Measurements from ENCODE around the gene ZNF394. TPM values are rescaled to one million over a fixed set of nuclear protein-coding genes. Genes with fewer than 3 reads are reported as not detected.

ZNF394 gene
- total and polyA plus RNA-seq, 4 donors = 14.9 to 32.3 (median 30.6) TPM

- no peak overlapping the region for H3K27ac ChIP-seq (ENCODE audit: low read depth in 1 of 2, low read length in 2 of 2)
- ATAC-seq (ENCODE audit: low FRiP score) (peak; percentile 25), DNase-seq (peak in 1 of 2 donors; percentile 49)
- H3K4me1 ChIP-seq (ENCODE audit: control insufficient read depth in 1 of 2, insufficient read depth in 2 of 2, low read length in 2 of 2) = no peaks in the 10 kb centered on the region
- H3K27me3 ChIP-seq (ENCODE audit: control insufficient read depth in 1 of 2, insufficient read depth in 2 of 2, low read length in 1 of 2) = no peaks in the 10 kb centered on the region
- H3K36me3 ChIP-seq (ENCODE audit: control insufficient read depth in 1 of 2, insufficient read depth in 2 of 2, low read length in 1 of 2) = peaks cover 0 to 1% of the 10 kb centered on the region in 2 donors
- no peaks in the 10 kb centered on the region for H3K9me3 ChIP-seq (ENCODE audit: control insufficient read depth, low read length)
- WGBS, 2 donors = 84 to 91% methylated on average over 14 to 15 of the region's 15 CpGs
- intact Hi-C loops (cut with DNase I) = no loop called here
- no peak overlapping the region for H3K4me3 ChIP-seq (ENCODE audit: low read length in 2 of 2)
These were observed 21.3 kb downstream of the ZNF394 start for GRCh38 chr7:99478464-99479440.

DNA sequence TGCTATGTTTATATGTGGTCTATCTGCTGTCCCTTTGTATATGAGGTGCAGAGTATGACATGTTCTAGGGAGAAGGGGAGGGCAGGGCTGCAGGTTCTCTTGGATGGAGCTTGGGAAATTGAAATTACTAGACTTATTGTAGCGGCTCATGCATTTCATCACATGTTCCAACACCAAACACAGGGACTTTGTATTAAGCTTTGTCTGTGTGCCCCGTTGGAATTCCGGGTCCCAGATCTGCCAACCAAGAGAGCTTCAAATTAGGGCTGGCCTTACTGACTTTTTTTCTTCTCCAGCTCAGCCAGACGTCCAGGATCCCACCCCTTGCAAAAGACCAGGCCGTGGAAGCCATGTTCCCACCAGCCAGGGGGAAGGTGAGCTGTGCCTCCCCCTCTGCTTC lies 24.0 kb downstream of the ZNF394 start:
- 78 to 80% methylated on average over 5 of the region's 5 CpGs for WGBS, 2 donors

DNA sequence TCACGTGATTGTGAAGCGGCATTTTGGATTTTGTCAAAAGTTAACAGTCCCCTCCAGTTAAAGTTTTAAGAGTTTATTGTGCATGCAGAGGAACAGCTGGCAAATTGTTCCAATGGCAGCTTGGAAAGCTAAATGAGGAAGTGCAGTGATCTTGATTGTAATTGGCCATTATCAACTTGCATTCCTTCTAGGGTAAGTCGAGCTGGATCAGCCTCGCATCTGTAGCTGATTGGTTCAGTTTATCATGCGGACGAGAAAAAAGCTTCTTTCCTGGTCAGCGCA lies 26.8 kb downstream of the ZNF394 start:
- H3K4me3 ChIP-seq (ENCODE audit: low read length in 2 of 2) = peak overlapping the region; percentile 6 to 56
- whole genome bisulfite sequencing, 2 donors = 2 to 3% methylated on average over 7 of the region's 7 CpGs
- H3K27ac ChIP-seq (ENCODE audit: low read depth in 1 of 2, low read length in 2 of 2) = no peak overlapping the region
- intact Hi-C loops (cut with DNase I) = no loop called here
- no peaks in the 10 kb centered on the region for H3K27me3 ChIP-seq (ENCODE audit: control insufficient read depth in 1 of 2, insufficient read depth in 2 of 2, low read length in 1 of 2)
- H3K9me3 ChIP-seq (ENCODE audit: control insufficient read depth, low read length) = no peaks in the 10 kb centered on the region
- DNase-seq = peak in 1 of 2 donors; percentile 40
- ATAC-seq (ENCODE audit: low FRiP score) = no peak
- H3K36me3 ChIP-seq (ENCODE audit: control insufficient read depth in 1 of 2, insufficient read depth in 2 of 2, low read length in 1 of 2) = peaks cover 0 to 1% of the 10 kb centered on the region in 2 donors
- H3K4me1 ChIP-seq (ENCODE audit: control insufficient read depth in 1 of 2, insufficient read depth in 2 of 2, low read length in 2 of 2) = no peaks in the 10 kb centered on the region

More for the DNA sequence above, 24.0 kb downstream of the ZNF394 start:
- Histone ChIP-seq H3K4me3 (ENCODE audit: low read length in 2 of 2) (no peak overlapping the region), H3K9me3 (ENCODE audit: control insufficient read depth, low read length) (no peaks in the 10 kb centered on the region), H3K4me1 (ENCODE audit: control insufficient read depth in 1 of 2, insufficient read depth in 2 of 2, low read length in 2 of 2) (no peaks in the 10 kb centered on the region), H3K27me3 (ENCODE audit: control insufficient read depth in 1 of 2, insufficient read depth in 2 of 2, low read length in 1 of 2) (no peaks in the 10 kb centered on the region), H3K27ac (ENCODE audit: low read depth in 1 of 2, low read length in 2 of 2) (no peak overlapping the region), H3K36me3 (ENCODE audit: control insufficient read depth in 1 of 2, insufficient read depth in 2 of 2, low read length in 1 of 2) (peaks cover 0 to 1% of the 10 kb centered on the region in 2 donors)
- intact Hi-C loops (cut with DNase I) = no loop called here
- ATAC-seq (ENCODE audit: low FRiP score) = no peak
- peak in 1 of 2 donors; percentile 32 for DNase-seq

GRCh38 chr7:99472561-99473314 lies 27.3 kb downstream of the ZNF394 start, which contains the start of gene ZNF789:
TSS of gene ZNF789 (plus strand) at chr7:99472890. CDS start at chr7:99476457, 3,567 bp downstream.
- Histone ChIP-seq H3K4me1 (ENCODE audit: control insufficient read depth in 1 of 2, insufficient read depth in 2 of 2, low read length in 2 of 2) (no peaks in the 10 kb centered on the region), H3K27ac (ENCODE audit: low read depth in 1 of 2, low read length in 2 of 2) (peak within 1 kb of the TSS in 1 of 2 donors; percentile 52), H3K4me3 (ENCODE audit: low read length in 2 of 2) (peak within 1 kb of the TSS; percentile 56), H3K36me3 (ENCODE audit: control insufficient read depth in 1 of 2, insufficient read depth in 2 of 2, low read length in 1 of 2) (no peaks in the 10 kb centered on the region), H3K9me3 (ENCODE audit: control insufficient read depth, low read length) (no peaks in the 10 kb centered on the region), H3K27me3 (ENCODE audit: control insufficient read depth in 1 of 2, insufficient read depth in 2 of 2, low read length in 1 of 2) (no peaks in the 10 kb centered on the region)
- WGBS, 2 donors = 0 to 1% methylated on average over 54 to 56 of the region's 56 CpGs
- ATAC-seq (ENCODE audit: low FRiP score) (peak; percentile 100), DNase-seq (peak; percentile 99 to 100)
- intact Hi-C loops (cut with DNase I) = no loop called here

DNA sequence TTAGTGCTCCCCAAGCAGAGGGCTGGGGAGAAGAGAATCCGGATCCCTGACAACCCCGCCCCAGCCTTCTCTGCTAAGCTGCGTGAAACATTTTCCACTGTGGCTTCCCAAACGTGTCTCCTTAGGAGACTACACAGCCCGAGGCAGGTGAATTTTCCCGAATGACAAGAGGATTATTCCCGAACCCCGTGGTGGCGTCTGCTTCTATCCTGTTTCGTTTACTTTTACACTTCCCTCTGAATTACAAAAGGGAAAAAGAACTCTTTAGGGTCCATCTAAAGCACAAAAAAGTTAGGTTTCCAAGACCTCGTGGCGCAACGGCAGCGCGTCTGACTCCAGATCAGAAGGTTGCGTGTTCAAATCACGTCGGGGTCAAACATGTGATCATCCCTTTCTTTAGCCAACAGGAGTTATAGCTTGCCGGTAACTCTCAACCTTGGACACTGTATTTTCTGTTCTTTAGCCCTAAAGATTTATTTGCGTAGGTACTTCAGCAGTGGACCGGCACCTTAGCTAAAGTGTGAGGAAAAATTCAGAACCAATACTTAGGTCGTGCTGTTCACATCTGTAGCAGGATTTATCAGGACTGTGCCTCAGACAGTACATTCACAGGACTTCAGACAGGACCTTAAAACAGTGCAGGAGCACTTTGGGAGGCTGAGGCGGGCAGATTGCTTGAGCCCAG lies 30.6 kb downstream of the ZNF394 start:
- Histone ChIP-seq H3K27me3 (ENCODE audit: control insufficient read depth in 1 of 2, insufficient read depth in 2 of 2, low read length in 1 of 2) (no peaks in the 10 kb centered on the region), H3K4me1 (ENCODE audit: control insufficient read depth in 1 of 2, insufficient read depth in 2 of 2, low read length in 2 of 2) (no peaks in the 10 kb centered on the region), H3K27ac (ENCODE audit: low read depth in 1 of 2, low read length in 2 of 2) (no peak overlapping the region), H3K36me3 (ENCODE audit: control insufficient read depth in 1 of 2, insufficient read depth in 2 of 2, low read length in 1 of 2) (no peaks in the 10 kb centered on the region), H3K4me3 (ENCODE audit: low read length in 2 of 2) (no peak overlapping the region), H3K9me3 (ENCODE audit: control insufficient read depth, low read length) (no peaks in the 10 kb centered on the region)
- DNase-seq (no peak), ATAC-seq (ENCODE audit: low FRiP score) (no peak)
- 43 to 45% methylated on average over 23 of the region's 23 CpGs for WGBS, 2 donors
- intact Hi-C loops (cut with DNase I) = no loop called here

GRCh38 chr7:99468336-99468918 lies 31.7 kb downstream of the ZNF394 start:
- intact Hi-C loops (cut with DNase I) = no loop called here

DNA sequence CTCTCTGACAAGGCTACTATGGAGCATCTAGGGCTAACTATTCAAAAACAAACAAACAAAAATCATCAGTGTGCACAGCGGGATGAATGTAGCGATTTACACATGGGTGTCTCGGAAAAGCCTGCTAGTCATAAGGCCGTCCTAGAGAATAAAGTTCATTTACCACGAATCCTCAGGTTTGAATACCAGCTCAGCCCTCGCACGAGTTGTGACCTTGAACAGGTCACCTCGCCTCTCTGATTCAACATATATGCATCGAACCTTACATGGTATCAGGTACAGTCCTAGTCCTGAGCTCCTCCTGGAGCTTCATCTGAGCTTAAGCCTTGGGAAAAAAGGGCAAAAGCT lies 34.7 kb downstream of the ZNF394 start:
- ATAC-seq (ENCODE audit: low FRiP score) (no peak), DNase-seq (no peak)
- peak overlapping the region in 1 of 2 donors; percentile 18 for H3K27ac ChIP-seq (ENCODE audit: low read depth in 1 of 2, low read length in 2 of 2)
- no peaks in the 10 kb centered on the region for H3K27me3 ChIP-seq (ENCODE audit: control insufficient read depth in 1 of 2, insufficient read depth in 2 of 2, low read length in 1 of 2)
- H3K36me3 ChIP-seq (ENCODE audit: control insufficient read depth in 1 of 2, insufficient read depth in 2 of 2, low read length in 1 of 2) = no peaks in the 10 kb centered on the region
- WGBS, 2 donors = 8% methylated on average over 9 of the region's 9 CpGs
- intact Hi-C loops (cut with DNase I) = no loop called here
- H3K4me3 ChIP-seq (ENCODE audit: low read length in 2 of 2) = peak overlapping the region; percentile 30 to 63
- H3K9me3 ChIP-seq (ENCODE audit: control insufficient read depth, low read length) = no peaks in the 10 kb centered on the region
- no peaks in the 10 kb centered on the region for H3K4me1 ChIP-seq (ENCODE audit: control insufficient read depth in 1 of 2, insufficient read depth in 2 of 2, low read length in 2 of 2)

More at GRCh38 chr7:99468336-99468918, 31.7 kb downstream of the ZNF394 start:
- Histone ChIP-seq H3K27ac (ENCODE audit: low read depth in 1 of 2, low read length in 2 of 2) (no peak overlapping the region), H3K9me3 (ENCODE audit: control insufficient read depth, low read length) (no peaks in the 10 kb centered on the region), H3K27me3 (ENCODE audit: control insufficient read depth in 1 of 2, insufficient read depth in 2 of 2, low read length in 1 of 2) (no peaks in the 10 kb centered on the region), H3K4me1 (ENCODE audit: control insufficient read depth in 1 of 2, insufficient read depth in 2 of 2, low read length in 2 of 2) (no peaks in the 10 kb centered on the region), H3K4me3 (ENCODE audit: low read length in 2 of 2) (no peak overlapping the region), H3K36me3 (ENCODE audit: control insufficient read depth in 1 of 2, insufficient read depth in 2 of 2, low read length in 1 of 2) (no peaks in the 10 kb centered on the region)
- DNase-seq (peak in 1 of 2 donors; percentile 43), ATAC-seq (ENCODE audit: low FRiP score) (no peak)
- WGBS, 2 donors = 85 to 86% methylated on average over 29 of the region's 29 CpGs

DNA sequence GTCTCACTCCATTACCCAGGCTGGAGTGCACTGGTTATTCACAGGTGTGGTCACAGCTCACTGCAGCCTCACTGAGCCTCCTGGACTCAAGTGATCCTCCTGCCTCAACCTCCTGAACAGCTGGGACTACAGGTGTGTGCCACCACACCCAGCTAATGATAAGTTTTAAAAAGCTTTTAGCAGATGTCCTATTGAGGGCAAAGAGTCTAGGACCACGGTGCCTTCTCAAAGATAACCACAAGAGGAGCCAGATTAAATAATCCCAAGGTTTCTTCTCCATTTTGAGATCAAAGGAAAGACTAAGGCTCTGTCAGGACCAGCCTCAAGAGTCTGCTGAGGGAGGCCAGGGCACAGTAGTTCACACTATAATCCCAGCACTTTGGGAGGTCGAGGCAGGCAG lies 38.9 kb downstream of the ZNF394 start:
- no peaks in the 10 kb centered on the region for H3K9me3 ChIP-seq (ENCODE audit: control insufficient read depth, low read length)
- intact Hi-C loops (cut with DNase I) = no loop called here
- ATAC-seq (ENCODE audit: low FRiP score) = no peak
- no peaks in the 10 kb centered on the region for H3K4me1 ChIP-seq (ENCODE audit: control insufficient read depth in 1 of 2, insufficient read depth in 2 of 2, low read length in 2 of 2)
- H3K4me3 ChIP-seq (ENCODE audit: low read length in 2 of 2) = no peak overlapping the region
- H3K36me3 ChIP-seq (ENCODE audit: control insufficient read depth in 1 of 2, insufficient read depth in 2 of 2, low read length in 1 of 2) = peaks cover 0 to 5% of the 10 kb centered on the region in 2 donors
- no peak for DNase-seq
- no peaks in the 10 kb centered on the region for H3K27me3 ChIP-seq (ENCODE audit: control insufficient read depth in 1 of 2, insufficient read depth in 2 of 2, low read length in 1 of 2)
- H3K27ac ChIP-seq (ENCODE audit: low read depth in 1 of 2, low read length in 2 of 2) = no peak overlapping the region
- 90 to 95% methylated on average over 2 of the region's 2 CpGs for whole genome bisulfite sequencing, 2 donors
